GM23248 (cell line): Measurements from ENCODE around the gene TTC4. TPM values are rescaled to one million over a fixed set of nuclear protein-coding genes. Genes with fewer than 3 reads are reported as not detected.

Experiments
- DNase-seq: peaks from one replicate; pipeline ENCODE4 v3.0.0-alpha.2; 2015
- H2AFZ ChIP-seq: fragments of 200-600 bp; sonication (generic); 2 replicates; pipeline ENCODE4 v1.6.1; 2016; ENCODE audit warnings: antibody characterized with exemption
- H3F3A ChIP-seq: fragments of 200-600 bp; sonication (generic); 2 replicates; pipeline ENCODE4 v1.6.1; 2016; ENCODE audit warnings: mild to moderate bottlenecking, antibody characterized with exemption, mixed run types; ENCODE audit not compliant: insufficient read depth
- H3K27ac ChIP-seq: fragments of 200-600 bp; sonication (generic); 2 replicates; pipeline ENCODE4 v1.5.1; 2016; ENCODE audit warnings: mild to moderate bottlenecking
- H3K27me3 ChIP-seq: fragments of 200-600 bp; sonication (generic); replicated peaks from 2 replicates; pipeline ENCODE4 v1.6.1; 2016; ENCODE audit warnings: mild to moderate bottlenecking; ENCODE audit not compliant: insufficient read depth
- H3K36me3 ChIP-seq: fragments of 200-600 bp; sonication (generic); 2 replicates; pipeline ENCODE4 v1.6.1; 2016; ENCODE audit warnings: low read depth, mild to moderate bottlenecking
- H3K4me1 ChIP-seq: fragments of 200-600 bp; sonication (generic); 2 replicates; pipeline ENCODE4 v1.6.1; 2016; ENCODE audit warnings: mild to moderate bottlenecking; ENCODE audit not compliant: insufficient read depth
- H3K4me2 ChIP-seq: fragments of 200-600 bp; sonication (generic); one replicate; pipeline ENCODE4 v1.6.1; 2016; ENCODE audit warnings: mild to moderate bottlenecking; ENCODE audit not compliant: unreplicated experiment
- H3K4me3 ChIP-seq: fragments of 200-600 bp; sonication (generic); 2 replicates; pipeline ENCODE4 v1.5.1; 2016; ENCODE audit warnings: mild to moderate bottlenecking
- H3K79me2 ChIP-seq: fragments of 200-600 bp; sonication (generic); 2 replicates; pipeline ENCODE4 v1.6.1; 2016; ENCODE audit warnings: mild to moderate bottlenecking; ENCODE audit not compliant: insufficient read depth
- H3K9ac ChIP-seq: fragments of 200-600 bp; sonication (generic); 2 replicates; pipeline ENCODE4 v1.6.1; 2016; ENCODE audit warnings: mild to moderate bottlenecking
- H3K9me2 ChIP-seq: fragments of 200-600 bp; sonication (generic); 2 replicates; pipeline ENCODE4 v1.6.1; 2016; ENCODE audit warnings: mixed run types, mild to moderate bottlenecking, moderate library complexity; ENCODE audit not compliant: insufficient read depth
- H3K9me3 ChIP-seq: fragments of 200-600 bp; sonication (generic); one replicate; pipeline ENCODE4 v1.6.1; 2017; ENCODE audit warnings: low read depth
- H4K20me1 ChIP-seq: fragments of 200-600 bp; sonication (generic); 2 replicates; pipeline ENCODE4 v1.6.0; 2016; ENCODE audit not compliant: insufficient read depth
- EZH2 ChIP-seq: fragments of 200-600 bp; sonication (generic); IDR thresholded peaks from 2 replicates; pipeline ENCODE4 v1.6.1; 2018; ENCODE audit warnings: antibody characterized with exemption, mild to moderate bottlenecking; ENCODE audit not compliant: insufficient read depth, poor library complexity, severe bottlenecking
- EZH2phosphoT487 ChIP-seq: fragments of 200-600 bp; sonication (generic); IDR thresholded peaks from 2 replicates; pipeline ENCODE4 v1.6.1; 2018; ENCODE audit warnings: antibody characterized with exemption, moderate library complexity, mild to moderate bottlenecking, low read depth; ENCODE audit not compliant: insufficient read depth
- WGBS, 2 experiments: methylation state at CpG; one replicate each; pipeline ENCODE4 v1.1.6; 2015 to 2017; ENCODE audit warnings: low lambda C conversion rate in 2 of 2, low coverage in 1 of 2; ENCODE audit errors: missing lambda C conversion rate in 2 of 2; 5-methylcytosine and 5-hydroxymethylcytosine counted together
- in situ Hi-C: fragments of 300-500 bp; cut with MboI; formaldehyde crosslinking; loops from 2 replicates; pipeline ENCODE4 v1.15.0; 2020
- polyA plus RNA-seq: library from polyadenylated mRNA; unstranded; fragments of >200 nt; fragmentation: Nextera tagmentation; extraction: Ambion mirVana; gene quantifications from 2 replicates; pipeline ENCODE4 v1.2.1, GENCODE V29; 2016
- total RNA-seq: library from RNA; depleted of rRNA; stranded (reverse); fragments of >200 nt; shearing (Covaris generic); gene quantifications from 2 replicates; pipeline ENCODE4 v1.2.3, GENCODE V29; 2014

The TTC4 gene
- total and polyA plus RNA-seq, 2 experiments from 2014 or later: 24.2 to 27.1 TPM

DNA sequence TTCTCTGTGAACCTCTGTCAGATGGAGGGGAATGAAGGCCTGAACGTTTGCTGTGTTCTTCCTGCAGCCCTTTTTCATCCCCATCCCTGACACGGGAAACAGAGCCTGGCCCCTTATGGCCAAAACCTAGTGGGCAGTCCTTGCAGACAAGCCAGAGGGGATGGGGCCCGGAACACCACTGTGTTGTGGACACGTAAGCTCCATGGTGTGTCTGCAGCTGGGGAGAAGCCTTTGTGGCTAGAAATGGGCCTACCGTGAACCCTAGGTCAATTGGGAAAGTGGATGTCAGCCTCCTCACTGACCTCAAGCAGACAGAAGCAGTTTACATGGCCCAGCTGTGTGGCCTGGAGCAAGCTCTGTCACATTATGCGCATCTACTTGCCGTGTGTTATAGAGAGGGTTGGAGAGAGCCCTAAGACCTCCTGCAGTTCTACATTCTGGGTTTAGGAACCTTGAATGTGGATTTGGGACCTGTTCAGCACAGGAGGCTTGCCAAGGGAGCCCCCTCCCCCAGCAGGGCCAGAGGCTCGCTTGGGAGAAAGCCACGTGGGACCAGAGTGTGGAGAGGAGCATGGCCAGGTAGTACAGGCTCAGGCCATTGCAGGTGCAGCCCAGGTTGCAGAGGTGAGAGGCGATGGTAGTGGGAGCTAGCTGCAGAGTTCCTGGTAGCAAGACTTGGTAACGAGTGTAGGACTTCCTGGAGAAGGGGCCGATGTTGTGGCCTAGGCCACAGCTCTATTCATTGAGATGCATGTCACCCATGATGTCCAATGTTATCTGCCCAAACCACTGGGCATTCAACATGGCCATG, 28.0 kb downstream of the TTC4 start:
- Histone ChIP-seq H3K4me2 (no peak overlapping the region), H3K9ac (no peak overlapping the region), H2AFZ (no peak overlapping the region), H3K79me2 (no peaks in the 10 kb centered on the region), H3K4me3 (no peak overlapping the region), H3K36me3 (peaks cover 11% of the 10 kb centered on the region), H4K20me1 (no peaks in the 10 kb centered on the region), H3F3A (no peaks in the 10 kb centered on the region), H3K9me2 (no peaks in the 10 kb centered on the region), H3K27ac (no peak overlapping the region), H3K9me3 (no peaks in the 10 kb centered on the region), H3K27me3 (no peaks in the 10 kb centered on the region), H3K4me1 (no peaks in the 10 kb centered on the region)
- in situ Hi-C loops: no loop called here
- TF ChIP-seq EZH2phosphoT487: no peak
- no peak for TF ChIP-seq EZH2
- 84% methylated on average over 12 of the region's 12 CpGs for WGBS, 2 experiments
- DNase-seq: no peak

DNA sequence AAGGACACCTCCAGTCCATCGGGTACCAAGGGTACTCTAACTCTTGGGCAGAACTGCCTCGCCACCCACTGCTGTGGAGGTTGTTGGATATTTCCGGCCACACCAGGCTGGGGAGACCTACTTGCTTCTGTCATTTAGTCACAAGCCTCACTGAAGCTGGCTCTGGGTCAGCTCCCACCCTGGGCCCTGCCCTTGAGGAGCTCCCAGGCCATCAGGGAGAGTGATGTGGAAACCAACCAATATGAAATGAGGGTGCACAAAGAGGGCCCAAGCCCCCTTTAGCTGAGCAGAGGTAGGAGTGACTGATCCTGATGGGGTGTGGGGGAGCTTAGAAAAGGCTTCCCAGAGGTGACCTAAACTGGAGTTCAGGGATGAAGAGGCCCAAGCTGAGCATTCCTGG, 29.0 kb downstream of the TTC4 start:
- no peaks in the 10 kb centered on the region for H3F3A ChIP-seq
- in situ Hi-C loops: no loop called here
- H3K4me3 ChIP-seq: no peak overlapping the region
- H3K9me2 ChIP-seq: no peaks in the 10 kb centered on the region
- no peaks in the 10 kb centered on the region for H3K27me3 ChIP-seq
- H3K4me2 ChIP-seq: no peak overlapping the region
- H3K9ac ChIP-seq: no peak overlapping the region
- H2AFZ ChIP-seq: no peak overlapping the region
- H3K27ac ChIP-seq: no peak overlapping the region
- no peak for TF ChIP-seq EZH2
- no peak for TF ChIP-seq EZH2phosphoT487
- no peaks in the 10 kb centered on the region for H4K20me1 ChIP-seq
- H3K79me2 ChIP-seq: no peaks in the 10 kb centered on the region
- 96 to 98% methylated on average over 3 of the region's 3 CpGs for WGBS, 2 experiments
- no peaks in the 10 kb centered on the region for H3K4me1 ChIP-seq
- H3K9me3 ChIP-seq: no peaks in the 10 kb centered on the region
- peaks cover 11% of the 10 kb centered on the region for H3K36me3 ChIP-seq
- no peak for DNase-seq

DNA sequence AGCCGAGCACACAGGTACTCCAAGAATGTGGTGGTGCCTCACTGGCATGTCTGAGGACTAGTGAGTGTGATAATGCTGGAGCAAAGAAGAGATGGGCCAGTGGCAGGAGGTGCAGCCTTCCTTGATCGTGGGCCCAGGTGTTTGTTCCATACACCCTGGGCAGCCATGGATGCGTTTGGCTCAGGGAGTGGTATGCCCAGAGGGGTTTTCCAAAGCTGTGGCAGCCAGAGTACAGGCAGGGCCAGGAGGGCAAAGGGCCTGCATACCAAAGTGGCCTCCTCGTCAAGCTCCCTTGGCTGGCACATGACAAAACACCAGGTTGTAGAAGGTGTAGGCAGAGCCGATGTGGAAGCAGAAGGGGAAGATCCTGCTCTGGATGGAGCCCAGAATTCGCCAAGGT, 29.6 kb downstream of the TTC4 start:
- Histone ChIP-seq H3K4me1 (no peaks in the 10 kb centered on the region), H3K36me3 (peaks cover 11% of the 10 kb centered on the region), H3K9me3 (no peaks in the 10 kb centered on the region), H2AFZ (no peak overlapping the region), H3K9ac (no peak overlapping the region), H3F3A (no peaks in the 10 kb centered on the region), H3K9me2 (no peaks in the 10 kb centered on the region), H3K4me3 (no peak overlapping the region), H4K20me1 (no peaks in the 10 kb centered on the region), H3K4me2 (no peak overlapping the region), H3K27ac (no peak overlapping the region), H3K27me3 (no peaks in the 10 kb centered on the region), H3K79me2 (no peaks in the 10 kb centered on the region)
- in situ Hi-C loops: no loop called here
- no peak for TF ChIP-seq EZH2phosphoT487
- TF ChIP-seq EZH2: no peak
- no peak for DNase-seq
- WGBS, 2 experiments: 79 to 82% methylated on average over 6 of the region's 6 CpGs

- no peak overlapping the region for H2AFZ ChIP-seq
- H3K36me3 ChIP-seq: peaks cover 10% of the 10 kb centered on the region
- DNase-seq: no peak
- no peak overlapping the region for H3K4me3 ChIP-seq
- no peak overlapping the region for H3K27ac ChIP-seq
- no peaks in the 10 kb centered on the region for H3K27me3 ChIP-seq
- H3K9me2 ChIP-seq: no peaks in the 10 kb centered on the region
- no peaks in the 10 kb centered on the region for H4K20me1 ChIP-seq
- no peak for TF ChIP-seq EZH2
- no peak for TF ChIP-seq EZH2phosphoT487
- H3K4me1 ChIP-seq: no peaks in the 10 kb centered on the region
- H3K9me3 ChIP-seq: no peaks in the 10 kb centered on the region
- no peaks in the 10 kb centered on the region for H3F3A ChIP-seq
- in situ Hi-C loops: no loop called here
- no peak overlapping the region for H3K4me2 ChIP-seq
- H3K9ac ChIP-seq: no peak overlapping the region
- WGBS, 2 experiments: 64 to 69% methylated on average over 4 of the region's 4 CpGs
- no peaks in the 10 kb centered on the region for H3K79me2 ChIP-seq
Observed at GRCh38 chr1:54745864-54746263, 30.2 kb downstream of the TTC4 start.
